ENCODE measurements around the gene GOLM1.
"Not testable (repeated sequence)": the region's sequence is repeated elsewhere in the genome, so short reads cannot be mapped to it uniquely, and the experiment has no call there.

GOLM1 gene

DNA sequence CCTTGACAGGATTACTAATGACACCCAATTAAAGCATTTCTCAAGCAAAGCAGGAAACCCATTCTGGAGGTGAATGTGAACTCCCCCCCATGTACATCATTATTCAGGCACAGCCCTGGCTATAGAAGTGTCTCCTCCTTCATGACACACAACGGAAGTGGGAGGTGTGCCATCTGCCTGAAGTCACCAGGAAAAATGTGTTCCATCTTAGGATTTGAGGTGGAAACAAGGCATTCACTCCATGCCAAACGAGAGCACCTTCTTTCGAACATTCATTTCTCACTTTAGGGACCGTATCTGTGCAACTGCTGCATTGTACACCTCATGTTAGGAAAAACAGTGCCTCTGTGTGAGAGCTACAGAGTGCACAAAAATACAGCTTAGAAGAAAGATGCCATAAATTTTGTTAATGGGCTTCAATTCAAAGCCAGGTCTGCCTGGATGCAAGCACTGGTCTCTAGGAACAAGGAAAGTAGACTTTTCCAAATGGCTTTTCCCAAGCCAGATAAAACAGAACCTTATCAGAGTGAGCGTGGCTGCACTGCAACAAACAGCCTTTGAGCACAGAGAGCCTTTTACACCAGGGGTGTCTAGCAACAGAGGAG is 19.4 kb downstream of the GOLM1 start:
- peak; percentile 37 to 69 for DNase-seq

DNA sequence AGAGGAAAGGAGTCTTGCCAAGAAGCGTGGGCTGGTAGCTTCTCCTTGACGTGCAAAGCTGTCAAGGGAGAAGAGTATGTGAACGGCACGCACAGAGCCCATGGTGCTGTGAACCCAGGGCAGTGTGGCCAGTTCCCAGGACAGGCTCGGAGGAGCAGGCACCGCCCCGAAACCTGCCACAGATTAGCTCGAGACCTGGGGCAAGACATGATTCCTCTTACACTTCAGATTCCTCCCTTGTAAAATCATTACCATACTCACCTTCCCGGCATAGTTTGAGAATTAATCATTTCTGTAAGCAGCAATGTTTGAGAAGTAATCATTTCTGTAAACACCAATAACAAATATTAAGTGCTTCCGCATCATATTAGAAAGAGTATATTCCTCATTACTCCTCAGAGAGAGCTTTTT is 19.9 kb downstream of the GOLM1 start:
- DNase-seq = no peak

DNA sequence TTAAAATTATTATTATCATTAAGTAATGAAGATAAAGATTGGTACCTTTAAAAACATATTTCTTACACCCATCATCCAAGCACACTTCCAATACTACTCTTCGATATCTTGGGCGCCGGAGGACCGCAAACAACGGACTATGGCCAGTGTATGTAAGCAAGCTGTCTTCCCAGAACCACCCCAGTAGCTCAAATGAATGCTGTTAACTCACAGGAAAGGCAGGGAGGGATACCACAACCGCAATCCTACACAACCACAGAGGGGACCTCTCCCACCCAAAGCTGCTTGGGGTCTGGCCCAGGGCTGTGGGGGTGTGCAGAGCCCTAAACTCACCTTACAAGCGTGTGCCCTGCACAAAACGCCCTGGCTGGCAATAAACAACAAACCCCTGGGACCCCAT is 20.6 kb downstream of the GOLM1 start:
- DNase-seq = no peak

DNA sequence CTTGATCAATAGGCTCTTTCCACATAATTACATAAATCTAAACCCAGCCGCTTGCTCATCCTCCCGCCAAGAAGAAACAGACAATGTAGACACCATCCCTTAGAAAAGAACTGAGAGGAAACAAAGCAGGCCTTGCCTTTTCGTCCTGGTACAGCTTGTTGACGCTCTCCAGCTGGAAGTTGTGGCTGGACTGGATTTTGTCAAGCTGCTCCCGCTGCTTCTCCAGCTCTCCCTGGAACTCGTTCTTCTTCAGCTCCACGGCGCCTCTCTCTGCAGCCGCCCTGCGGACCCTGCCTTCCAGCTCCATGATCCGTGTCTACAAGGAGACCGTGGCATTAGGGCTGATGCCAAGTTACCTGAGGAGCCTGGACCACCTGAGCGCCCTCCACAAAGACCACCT is 22.1 kb downstream of the GOLM1 start:
- no peak for DNase-seq

DNA sequence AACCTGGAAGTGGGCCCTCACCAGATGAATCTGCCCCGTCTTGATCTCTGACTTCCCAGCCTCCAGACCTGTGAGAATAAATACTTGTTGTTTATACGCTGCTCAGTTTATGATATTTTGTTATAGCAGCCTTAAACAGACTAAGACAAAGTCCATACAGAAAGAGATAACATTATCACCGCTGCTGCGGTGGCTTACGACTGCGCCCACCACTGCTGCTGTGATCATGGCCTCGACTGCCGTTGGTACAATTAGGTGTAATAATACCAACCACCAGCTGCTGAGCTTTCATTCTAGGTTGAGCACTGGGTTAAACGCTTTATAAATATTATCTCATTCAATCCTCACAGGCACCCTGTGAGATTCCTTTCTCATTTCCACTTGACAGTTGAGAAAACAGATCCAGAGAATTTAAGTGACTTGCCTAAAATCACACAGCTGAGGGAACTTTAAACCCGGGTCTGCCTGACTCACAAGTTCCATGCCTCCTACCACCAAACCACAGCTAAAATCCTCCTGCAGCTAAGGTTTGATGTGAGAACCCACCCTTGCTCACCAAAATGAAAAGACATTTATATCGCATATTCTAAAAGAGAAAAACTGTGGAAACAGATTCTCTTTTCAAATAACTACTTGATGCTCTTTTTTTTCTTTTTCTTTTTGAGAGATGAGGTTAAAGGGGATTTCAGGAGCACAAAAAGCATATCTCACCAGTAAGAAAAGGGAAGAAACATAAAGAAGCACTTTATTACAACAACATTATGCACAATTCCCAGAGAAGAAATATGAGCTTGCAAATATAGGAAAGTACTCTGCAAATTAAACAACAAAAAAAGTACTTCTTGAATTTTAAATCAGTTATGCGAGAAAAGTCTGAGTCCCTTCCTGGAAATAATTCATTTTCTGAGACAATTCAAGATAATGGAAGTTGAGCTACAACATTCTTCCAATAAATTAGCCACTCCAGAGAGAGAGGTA is 23.9 kb downstream of the GOLM1 start:
- peak in 1 of 2 experiments; percentile 14 for DNase-seq

DNA sequence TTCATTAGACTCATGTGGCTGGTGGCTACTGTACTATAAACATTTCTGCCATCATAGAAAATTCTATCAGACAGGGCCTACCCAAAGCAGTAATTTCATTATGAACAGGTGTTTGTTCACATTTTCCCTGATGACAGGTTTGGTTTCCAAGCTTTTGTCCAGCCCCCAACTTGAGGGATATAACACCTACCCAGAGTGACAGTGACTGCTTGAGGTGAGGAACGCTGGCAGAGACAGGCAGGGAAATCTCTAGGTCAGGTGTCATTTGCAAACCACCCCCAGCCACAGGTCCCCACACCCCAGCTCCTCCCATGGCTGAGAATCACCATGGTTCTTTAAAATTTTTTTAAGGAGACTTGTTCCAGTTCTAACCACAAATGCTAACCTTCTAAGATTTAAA is 25.5 kb downstream of the GOLM1 start:
- DNase-seq = peak in 1 of 2 experiments; percentile 39

DNA sequence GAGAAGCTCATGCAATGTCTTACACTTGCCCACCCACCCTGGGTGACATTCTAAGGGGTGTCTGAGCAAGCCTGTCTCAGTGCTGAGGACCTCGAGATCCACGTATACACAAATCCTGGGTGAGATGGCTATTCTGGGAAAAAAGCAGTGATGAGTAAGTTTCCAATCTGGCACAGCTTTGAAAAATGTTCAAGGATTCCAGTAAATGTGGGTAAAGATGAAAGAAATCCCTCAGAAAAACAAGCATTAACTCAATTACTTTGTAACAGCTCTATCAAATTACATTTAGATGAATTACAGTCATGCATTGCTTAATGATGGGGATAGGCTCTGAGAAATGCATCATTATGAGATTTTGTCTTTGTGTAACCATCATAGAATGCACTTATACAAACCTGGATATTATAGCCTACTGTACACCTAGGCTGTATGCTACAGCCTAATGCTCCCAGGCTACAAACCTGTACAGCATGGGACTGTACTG is 26.9 kb downstream of the GOLM1 start:
- no peak for DNase-seq

DNA sequence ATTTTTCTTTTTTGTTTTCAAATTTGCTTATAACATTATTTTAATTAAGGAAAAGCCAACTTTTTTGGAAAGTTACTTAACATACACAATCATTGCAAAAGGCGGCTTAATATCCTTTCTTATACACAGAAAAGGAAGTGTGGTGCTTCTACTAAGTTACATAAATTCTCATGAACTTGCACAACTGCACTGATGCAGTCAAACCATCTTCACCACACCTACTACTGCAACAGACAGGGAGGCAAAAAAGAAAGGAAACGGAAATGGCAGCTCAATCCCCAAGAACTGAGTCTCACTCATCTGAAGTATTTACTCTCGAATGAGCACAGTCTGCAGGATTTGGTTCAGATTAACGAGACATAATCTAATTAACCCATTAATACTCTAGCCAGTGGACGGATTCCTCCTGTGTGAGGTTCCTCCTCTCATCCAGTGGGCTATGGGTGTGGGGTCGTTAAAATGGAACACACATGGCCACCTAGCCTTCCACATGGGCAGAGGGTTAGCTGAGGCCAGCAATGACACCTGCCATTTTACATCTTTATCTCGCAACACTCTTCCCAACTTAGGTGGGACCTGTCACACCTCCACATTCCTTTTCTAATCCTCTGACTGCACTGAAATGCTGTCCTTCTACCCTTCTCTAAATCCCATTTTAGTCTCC is 30.0 kb downstream of the GOLM1 start:
- no peak for DNase-seq

DNA sequence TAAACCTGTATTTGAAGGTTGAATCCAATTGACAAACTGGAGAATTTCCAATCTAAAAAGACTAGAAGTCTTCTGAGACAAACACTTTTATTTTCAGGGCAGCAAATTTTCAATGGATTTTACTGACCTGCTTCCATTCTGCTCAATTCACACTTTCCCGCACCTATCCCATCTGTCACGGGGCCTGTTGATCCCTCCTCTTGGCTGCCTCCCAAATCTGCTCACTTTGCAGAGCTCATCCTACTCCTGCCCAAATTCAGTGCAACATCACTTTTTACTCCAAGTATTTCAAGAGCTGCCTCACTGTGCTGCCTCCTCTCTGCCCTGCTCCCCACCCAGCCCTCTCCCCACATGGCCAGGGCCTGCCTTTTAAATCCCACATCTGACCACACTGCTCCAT is 35.1 kb downstream of the GOLM1 start:
- DNase-seq = no peak

DNA sequence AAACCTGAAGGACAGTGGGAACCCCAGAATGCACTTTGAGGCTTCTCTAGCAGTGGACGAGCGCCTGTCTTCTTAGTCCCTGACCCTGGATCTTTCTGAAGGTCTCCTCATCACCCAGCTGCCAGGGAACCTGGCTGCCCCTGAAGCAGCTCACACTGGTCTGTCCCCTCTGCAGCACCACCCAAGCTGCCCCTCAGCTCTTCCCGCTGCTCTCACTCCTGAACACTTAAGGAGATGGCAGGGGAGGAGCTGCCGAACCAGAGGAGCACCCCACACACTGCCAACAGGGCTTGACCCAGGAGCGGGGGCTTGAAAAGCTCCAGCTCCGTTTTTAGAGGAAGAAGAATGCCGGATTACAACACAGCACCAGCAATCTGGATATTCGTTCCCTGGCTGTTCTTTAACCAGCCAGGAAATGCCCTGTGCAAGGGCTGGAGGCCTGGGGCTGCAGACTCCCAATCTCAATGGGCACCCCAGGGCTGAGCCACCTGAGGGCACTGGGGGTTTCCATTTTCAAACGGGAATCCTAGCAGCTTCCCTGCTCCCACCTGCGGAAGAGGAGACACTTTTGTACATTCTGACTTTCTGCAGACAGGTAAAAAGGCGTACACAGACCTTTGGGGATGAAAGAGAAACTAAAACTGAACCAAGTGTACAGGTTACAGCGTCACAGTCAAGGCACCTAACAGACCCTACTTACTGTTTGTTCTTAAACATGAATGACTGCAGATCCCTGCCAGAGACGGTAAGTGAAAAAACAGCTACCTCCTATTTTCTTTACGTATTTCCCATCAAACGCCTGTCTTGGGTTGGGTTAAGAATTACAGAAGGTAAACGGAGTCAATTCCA is 36.3 kb downstream of the GOLM1 start:
- DNase-seq = no peak

DNA sequence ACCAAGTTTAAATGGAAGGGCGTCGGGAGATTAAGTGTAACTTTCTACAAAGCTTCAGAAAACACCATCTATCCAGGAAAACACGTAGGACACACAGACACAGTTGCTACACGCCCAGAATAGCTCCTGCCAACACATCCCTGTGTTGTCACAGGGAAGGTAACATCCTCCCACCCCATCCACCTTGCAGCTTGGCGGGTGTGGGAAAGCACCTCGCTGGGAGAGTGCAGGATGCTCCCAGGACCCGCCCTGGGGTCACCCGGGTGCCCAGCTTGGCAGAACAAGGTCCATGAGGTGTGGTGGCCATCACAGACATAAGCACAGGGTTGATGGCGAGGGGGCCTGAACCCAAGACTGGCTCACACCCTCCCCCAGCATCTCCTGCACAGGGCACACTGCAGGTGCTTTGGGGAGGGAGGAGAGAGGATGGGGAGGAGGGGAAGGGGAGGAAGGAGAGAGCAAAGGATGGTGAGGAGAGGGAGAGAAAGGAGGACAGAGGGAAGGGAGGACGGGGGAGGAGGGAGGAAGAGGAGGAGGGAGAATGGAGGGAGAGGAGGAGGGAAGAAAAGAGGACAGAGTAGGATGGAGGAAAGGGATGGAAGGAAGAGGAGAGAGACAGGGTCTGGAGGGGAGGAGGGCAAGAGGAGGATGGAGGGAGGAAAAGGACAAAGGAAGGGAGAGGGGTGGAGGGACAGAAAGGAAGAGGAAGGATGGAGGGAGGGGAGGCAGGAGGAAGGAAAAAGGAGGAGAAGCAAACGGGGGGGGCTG is 37.2 kb downstream of the GOLM1 start:
- no peak for DNase-seq

DNA sequence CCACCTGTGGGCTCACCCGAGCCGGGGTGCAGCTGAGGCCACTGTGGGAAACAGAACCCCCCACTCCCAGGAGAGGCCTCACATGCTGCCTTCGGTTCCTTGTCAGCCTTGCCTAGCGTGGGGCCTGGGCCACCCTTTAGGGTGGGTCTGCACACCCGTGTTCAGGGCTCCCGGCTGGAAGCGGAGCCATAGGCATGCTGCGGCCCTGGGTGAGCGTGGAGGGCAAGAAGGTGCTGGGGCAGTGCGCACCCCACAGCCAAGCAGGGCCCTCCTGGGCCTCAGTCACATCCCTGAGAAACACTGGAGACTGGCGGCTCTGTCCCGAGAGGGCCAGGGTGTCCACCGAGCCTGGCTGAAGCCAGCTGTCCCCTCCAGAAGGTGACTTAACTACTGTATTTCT is 41.9 kb downstream of the GOLM1 start:
- no peak for DNase-seq

DNA sequence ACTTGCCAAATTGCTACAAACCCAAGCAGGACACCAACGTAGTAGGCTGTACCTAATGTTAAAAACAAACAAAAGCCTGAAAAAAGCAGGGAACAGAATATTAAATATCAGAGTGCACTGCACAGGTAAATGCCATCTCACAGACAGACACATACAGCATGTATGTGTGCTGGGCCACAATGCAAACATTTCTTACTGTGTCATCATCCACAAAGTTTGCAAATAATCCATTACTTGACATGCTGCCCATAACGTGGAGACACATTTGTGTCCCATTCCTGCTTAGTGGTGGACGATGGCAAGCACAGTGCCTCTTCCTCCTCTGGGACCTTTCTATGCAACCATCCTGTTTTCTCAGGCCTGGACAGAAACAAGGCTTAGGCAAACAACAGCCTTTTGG is 44.7 kb downstream of the GOLM1 start:
- no peak for DNase-seq

DNA sequence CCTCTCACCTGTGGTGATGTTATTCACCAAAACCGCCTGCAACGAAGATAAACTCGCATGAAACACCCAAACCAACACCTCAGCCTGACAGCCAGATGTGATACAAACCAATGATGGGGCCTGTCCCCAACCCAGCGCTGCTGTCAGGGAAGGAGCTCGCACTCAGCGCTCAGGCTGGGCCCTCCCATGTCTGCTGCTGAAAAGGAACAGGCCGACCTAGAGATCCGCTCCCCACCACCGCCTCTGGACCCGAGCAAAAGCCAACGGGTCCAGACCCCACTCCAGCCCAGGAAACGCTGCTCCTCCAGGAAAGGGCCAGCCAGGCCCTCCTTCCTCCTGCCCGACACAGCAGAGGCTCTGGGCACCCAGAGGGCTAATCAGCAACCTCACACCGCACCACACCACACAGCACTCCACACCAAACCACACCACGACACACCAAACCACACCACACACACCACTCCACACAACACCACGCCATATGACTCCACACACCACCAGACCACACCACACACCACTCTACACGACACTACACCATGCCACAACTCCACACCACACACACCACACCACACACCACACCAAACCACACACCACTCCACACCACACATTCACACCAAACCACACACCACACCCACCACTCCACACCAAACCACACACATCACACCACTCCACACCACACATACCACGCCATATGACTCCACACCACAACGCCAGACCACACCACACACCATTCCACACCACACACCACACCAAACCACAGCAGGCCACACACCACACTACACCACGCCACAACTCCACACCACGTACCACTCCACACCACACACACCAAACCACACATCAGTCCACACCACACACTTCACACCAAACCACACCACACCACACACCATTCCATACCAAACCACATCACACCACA is 46.5 kb downstream of the GOLM1 start:
- no peak for DNase-seq

DNA sequence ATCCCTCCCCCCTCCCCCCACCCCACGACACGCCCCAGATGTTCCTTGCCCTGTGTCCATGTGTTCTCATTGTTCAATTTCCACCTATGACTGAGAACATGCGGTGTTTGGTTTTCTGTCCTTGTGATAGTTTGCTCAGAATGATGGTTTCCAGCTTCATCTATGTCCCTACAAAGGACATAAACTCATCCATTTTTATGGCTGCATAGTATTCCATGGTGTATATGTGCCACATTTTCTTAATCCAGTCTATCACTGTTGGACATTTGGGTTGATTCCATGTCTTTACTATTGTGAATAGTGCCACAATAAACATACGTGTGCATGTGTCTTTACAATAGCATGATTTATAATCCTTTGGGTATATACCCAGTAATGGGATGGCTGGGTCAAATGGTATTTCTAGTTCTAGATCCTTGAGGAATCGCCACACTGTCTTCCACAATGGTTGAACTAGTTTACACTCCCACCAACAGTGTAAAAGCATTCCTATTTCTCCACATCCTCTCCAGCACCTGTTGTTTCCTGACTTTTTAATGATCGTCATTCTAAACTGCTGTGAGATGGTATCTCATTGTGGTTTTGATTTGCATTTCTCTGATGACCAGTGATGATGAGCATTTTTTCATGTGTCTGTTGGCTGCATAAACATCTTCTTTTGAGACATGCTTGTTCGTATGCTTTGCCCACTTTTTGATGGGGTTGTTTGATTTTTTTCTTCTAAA is 51.2 kb downstream of the GOLM1 start:
- DNase-seq = not testable (repeated sequence)

DNA sequence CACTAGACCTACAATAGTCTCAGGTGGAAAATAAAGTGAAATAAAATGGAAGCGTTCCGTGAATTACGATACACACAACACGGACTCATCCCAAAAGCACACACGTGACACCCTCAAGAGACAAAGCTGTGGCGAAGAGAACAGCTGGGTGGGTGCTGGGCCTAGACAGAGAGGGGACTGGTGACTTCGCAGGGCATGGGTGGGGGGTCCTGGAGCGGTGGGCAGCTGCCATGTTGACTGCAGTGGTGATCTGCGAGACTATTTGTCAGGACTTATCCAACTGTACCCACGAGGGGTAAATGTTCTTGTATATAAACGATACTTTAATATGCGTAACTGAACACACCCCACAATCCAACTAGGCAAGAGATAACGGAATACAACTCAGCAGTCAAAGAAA is 52.0 kb downstream of the GOLM1 start:
- no peak for DNase-seq

DNA sequence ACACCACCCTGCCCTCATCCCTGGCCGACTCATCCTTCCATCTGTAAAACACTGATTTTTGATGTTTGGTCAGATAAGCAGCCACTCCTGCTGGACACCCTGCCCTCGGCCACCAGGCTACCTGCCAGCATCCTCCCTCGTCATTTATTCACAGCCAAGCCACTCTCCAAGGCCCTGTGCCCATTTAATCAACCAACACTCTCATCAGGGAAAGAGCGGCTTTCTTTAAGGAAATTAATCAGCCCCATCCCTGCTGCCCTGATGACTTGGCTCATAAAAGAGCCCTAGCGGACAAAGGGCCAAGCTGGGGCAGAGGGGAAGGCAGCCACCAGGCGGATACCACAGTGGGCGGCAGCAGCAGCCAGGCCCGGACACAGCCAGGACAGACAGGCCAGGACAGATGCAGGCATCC is 52.4 kb downstream of the GOLM1 start:
- no peak for DNase-seq

DNA sequence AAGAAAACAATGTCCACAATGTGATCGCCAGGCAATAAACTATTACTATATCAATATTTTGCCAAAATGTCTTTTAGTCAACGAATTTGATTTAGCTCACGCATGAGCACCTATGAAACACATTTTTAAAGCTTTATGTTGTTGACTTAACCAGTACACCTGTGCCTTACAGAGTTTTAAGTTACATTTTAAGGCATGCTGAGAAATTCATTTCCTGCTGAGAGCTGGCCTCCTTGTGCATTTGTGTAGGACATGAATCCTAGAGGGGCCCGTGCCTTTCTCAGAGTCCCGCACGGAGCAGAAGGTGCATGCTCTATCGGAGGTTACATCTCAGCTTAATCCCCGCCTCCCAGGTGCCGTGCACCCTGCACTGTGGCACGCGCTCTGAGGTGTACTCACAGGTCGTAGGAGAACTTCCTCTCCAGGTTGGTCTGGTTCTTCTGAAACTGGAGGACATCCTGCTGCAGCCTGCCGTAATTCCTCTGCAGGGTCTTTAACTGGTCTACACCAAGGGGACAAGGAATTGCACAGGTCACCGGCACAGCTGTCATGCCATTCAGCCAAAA is 53.2 kb downstream of the GOLM1 start:
- no peak for DNase-seq

DNA sequence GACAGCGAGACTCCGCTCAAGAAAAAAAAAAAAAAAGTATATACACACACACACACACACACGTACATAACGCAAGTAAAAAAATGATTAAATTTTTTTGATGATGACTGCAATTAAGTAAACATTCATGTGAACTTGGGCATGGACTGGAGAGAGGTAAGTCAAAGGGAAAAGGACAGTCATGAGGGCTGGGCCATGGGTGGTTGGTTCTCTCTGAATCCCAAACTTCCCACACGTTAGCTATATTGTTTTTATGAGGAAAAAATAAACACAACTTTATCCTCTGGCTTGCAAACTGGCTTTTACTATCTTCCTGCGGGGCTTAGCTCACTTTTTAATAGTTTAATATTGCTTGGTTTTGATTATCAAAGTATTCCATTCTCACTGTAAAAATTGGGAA is 53.7 kb downstream of the GOLM1 start:
- no peak for DNase-seq

DNA sequence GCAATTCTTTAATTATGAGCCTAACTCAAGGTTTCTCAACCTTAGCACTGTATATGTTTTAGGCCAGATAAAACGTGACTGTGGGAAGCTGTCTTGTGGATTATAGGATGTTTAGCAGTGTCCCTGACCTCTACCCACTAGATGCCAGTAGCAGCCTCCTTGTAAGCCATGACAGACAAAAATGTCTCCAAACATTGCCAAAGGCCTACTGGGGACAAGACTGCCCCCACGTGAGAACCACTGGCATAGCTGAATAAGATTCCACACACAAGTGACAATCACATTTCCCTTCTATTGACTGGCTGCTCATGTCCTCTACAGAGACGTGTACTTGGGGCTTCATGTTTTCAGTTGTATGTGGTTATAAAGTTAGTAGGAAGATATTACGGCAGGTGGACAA is 55.4 kb downstream of the GOLM1 start:
- no peak for DNase-seq

All from NCI-H2081 (cell line).